Testis (tissue), 3 donors: Measurements from ENCODE around the gene ARSG. TPM values are rescaled to one million over a fixed set of nuclear protein-coding genes. Genes with fewer than 3 reads are reported as not detected.

Experiments used
- DNase-seq: peaks from one replicate; pipeline ENCODE4 v3.0.0-alpha.2; 2019
- H3K27ac ChIP-seq, 2 donors: fragments of 200-600 bp; sonication (generic); one replicate each; pipeline ENCODE4 v1.5.1; 2019
- H3K27me3 ChIP-seq: fragments of 200-600 bp; sonication (generic); one replicate; pipeline ENCODE4 v1.5.1; 2019
- H3K36me3 ChIP-seq: fragments of 200-600 bp; sonication (generic); one replicate; pipeline ENCODE4 v1.5.1; 2017; ENCODE audit warnings: low read depth; ENCODE audit errors: missing control alignments
- H3K4me1 ChIP-seq: fragments of 200-600 bp; sonication (generic); one replicate; pipeline ENCODE4 v1.5.1; 2019
- H3K4me3 ChIP-seq, 2 donors: fragments of 200-600 bp; sonication (generic); one replicate each; pipeline ENCODE4 v1.5.1; 2017 to 2019
- H3K9me3 ChIP-seq: fragments of 200-600 bp; sonication (generic); one replicate; pipeline ENCODE4 v1.5.1; 2017
- POLR2A ChIP-seq: fragments of 450-650 bp; IDR thresholded peaks from one replicate; pipeline ENCODE4 v1.6.1; 2017; ENCODE audit warnings: antibody characterized with exemption, mild to moderate bottlenecking, moderate library complexity
- WGBS, 2 donors: methylation state at CpG; one replicate each; pipeline ENCODE4 v1.1.5; 2018; 5-methylcytosine and 5-hydroxymethylcytosine counted together
- intact Hi-C: fragments of 100-400 bp; cut with DNase I; formaldehyde crosslinking; loops from one replicate; pipeline ENCODE4 v1.15.1; 2023; ENCODE audit warnings: low total_unique reads
- polyA plus RNA-seq: library from polyadenylated mRNA; stranded (reverse); fragments of 350-450 nt; fragmentation: Illumina TruSeq; extraction: RNeasy Lipid Tissue Mini Kit (QIAGEN cat#74804); gene quantifications from one replicate; pipeline ENCODE4 v1.2.3, GENCODE V29; 2014; ENCODE audit warnings: low read depth, low replicate concordance; ENCODE audit not compliant: insufficient read depth
- total RNA-seq, 2 donors: library from RNA; depleted of rRNA; stranded (reverse); fragments of >200 nt; gene quantifications; one replicate each; pipeline ENCODE4 v1.2.3, GENCODE V29; 2016
- TF ChIP-seq, protein P1 (sequence below), 3 experiments: fragments of 450-650 bp in 2 of 3; fragments of 200-600 bp in 1 of 3; sonication (generic) in 1 of 3; IDR thresholded peaks; one replicate each; pipeline ENCODE4 v1.5.1; 2016 to 2019; ENCODE audit warnings: antibody characterized with exemption in 3 of 3, mild to moderate bottlenecking in 2 of 3, moderate library complexity in 1 of 3

ARSG gene
- total and polyA plus RNA-seq, 3 donors from 2014 or later, result 7.4 to 16.9 (median 12.5) TPM

DNA sequence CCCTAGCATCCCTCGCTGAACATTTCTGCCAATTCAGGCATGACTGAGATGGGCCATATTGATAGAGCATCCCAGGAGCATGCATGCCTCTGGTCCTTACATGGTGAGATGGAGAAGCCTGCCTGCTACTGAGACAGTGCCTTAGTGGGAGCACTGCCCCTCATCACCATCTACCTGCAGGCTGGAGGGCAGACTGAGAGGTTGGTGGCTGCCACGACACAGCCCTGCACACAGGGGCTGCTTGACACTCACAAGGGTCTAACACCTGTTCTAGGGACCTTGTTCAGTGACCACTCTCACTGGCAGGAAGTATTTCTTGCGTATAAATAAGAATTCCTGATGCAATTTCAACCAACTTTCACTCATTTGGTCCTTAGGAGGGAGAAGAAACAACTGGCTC lies 132.0 kb downstream of the ARSG start:
- DNase-seq, result no peak
- H3K9me3 ChIP-seq, result no peaks in the 10 kb centered on the region
- H3K4me3 ChIP-seq, result no peak overlapping the region
- H3K4me1 ChIP-seq, result no peaks in the 10 kb centered on the region
- no peak overlapping the region for H3K27ac ChIP-seq
- intact Hi-C loops, result no loop called here
- TF ChIP-seq, protein P1, sequence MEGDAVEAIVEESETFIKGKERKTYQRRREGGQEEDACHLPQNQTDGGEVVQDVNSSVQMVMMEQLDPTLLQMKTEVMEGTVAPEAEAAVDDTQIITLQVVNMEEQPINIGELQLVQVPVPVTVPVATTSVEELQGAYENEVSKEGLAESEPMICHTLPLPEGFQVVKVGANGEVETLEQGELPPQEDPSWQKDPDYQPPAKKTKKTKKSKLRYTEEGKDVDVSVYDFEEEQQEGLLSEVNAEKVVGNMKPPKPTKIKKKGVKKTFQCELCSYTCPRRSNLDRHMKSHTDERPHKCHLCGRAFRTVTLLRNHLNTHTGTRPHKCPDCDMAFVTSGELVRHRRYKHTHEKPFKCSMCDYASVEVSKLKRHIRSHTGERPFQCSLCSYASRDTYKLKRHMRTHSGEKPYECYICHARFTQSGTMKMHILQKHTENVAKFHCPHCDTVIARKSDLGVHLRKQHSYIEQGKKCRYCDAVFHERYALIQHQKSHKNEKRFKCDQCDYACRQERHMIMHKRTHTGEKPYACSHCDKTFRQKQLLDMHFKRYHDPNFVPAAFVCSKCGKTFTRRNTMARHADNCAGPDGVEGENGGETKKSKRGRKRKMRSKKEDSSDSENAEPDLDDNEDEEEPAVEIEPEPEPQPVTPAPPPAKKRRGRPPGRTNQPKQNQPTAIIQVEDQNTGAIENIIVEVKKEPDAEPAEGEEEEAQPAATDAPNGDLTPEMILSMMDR (IDR thresholded peaks at IDR 0.05), result no peak
- no peak for TF ChIP-seq POLR2A
- H3K36me3 ChIP-seq, result no peaks in the 10 kb centered on the region
- H3K27me3 ChIP-seq, result no peaks in the 10 kb centered on the region
- 78 to 91% methylated on average over 1 to 3 of the region's 3 CpGs for WGBS, 2 donors

DNA sequence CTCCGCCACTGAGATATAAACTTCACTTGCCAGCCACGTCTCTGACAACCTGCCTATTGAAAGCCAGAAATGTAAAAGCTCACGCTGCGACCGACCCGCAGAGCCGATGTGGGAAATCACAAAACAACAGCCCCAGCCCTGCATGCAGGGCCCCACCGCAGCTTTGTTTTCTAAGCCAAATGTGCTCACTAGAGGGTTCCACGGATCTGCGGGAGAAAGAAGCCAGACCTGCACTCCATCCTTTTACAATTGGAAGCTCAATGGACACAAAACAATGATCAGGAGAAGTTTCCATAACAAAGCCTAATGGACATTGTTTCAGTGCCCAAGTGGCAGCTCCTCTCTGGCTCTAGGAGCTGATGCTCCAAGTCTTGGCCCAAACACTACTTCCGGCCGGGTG lies 132.9 kb downstream of the ARSG start:
- intact Hi-C loops, result no loop called here
- Histone ChIP-seq H3K9me3 (no peaks in the 10 kb centered on the region), H3K36me3 (no peaks in the 10 kb centered on the region), H3K27ac (no peak overlapping the region), H3K27me3 (no peaks in the 10 kb centered on the region), H3K4me1 (no peaks in the 10 kb centered on the region), H3K4me3 (no peak overlapping the region)
- no peak for TF ChIP-seq POLR2A
- TF ChIP-seq, protein P1 (IDR thresholded peaks at IDR 0.05), result no peak
- DNase-seq, result no peak
- 90 to 92% methylated on average over 12 of the region's 12 CpGs for WGBS, 2 donors

DNA sequence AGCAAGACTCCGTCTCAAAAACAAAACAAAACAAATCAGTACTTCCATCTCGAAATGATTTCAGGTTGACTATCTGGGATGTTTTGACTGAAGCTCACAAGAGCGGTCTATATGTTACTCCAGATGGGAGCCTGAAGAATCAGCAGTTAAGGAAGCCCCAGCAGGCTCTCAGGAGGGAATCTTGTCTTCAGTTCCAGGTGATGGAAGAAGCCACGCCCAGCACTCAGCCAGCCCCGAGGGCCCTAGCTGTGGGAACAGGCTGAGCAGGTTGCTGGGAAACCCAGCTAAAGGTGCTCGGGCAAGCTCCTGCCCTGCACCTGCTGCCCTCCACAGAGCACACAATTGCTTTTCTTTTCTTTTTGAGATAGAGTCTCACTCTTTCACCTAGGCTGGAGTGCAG lies 133.6 kb downstream of the ARSG start:
- Histone ChIP-seq H3K4me3 (no peak overlapping the region), H3K9me3 (no peaks in the 10 kb centered on the region), H3K4me1 (no peaks in the 10 kb centered on the region), H3K27me3 (no peaks in the 10 kb centered on the region), H3K36me3 (no peaks in the 10 kb centered on the region), H3K27ac (no peak overlapping the region)
- WGBS, 2 donors, result 88 to 90% methylated on average over 6 of the region's 6 CpGs
- DNase-seq, result no peak
- no peak for TF ChIP-seq POLR2A
- TF ChIP-seq, protein P1 (IDR thresholded peaks at IDR 0.05), result no peak
- intact Hi-C loops, result no loop called here

DNA sequence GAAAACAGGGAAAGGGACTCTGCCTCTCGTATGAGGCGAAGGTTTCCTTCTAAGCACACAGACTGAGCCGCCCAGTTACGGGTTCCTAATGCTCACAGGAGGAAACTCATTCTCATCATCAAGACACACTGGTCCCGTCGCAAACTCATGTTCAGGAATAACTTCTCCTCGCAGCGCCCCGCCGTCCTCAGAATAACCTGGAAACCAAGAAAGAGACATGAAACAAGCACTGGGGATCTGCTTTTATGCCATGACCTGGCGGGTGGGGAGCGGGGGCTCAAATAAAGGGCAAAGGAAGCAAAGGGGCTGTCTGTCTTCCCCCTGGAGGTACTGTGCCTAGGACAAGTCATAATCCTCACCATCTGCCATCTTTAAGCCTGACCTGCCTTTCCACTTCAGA lies 134.7 kb downstream of the ARSG start:
- no peak for TF ChIP-seq POLR2A
- TF ChIP-seq, protein P1 (IDR thresholded peaks at IDR 0.05), result no peak
- H3K27me3 ChIP-seq, result no peaks in the 10 kb centered on the region
- DNase-seq, result no peak
- no peak overlapping the region for H3K27ac ChIP-seq
- no peaks in the 10 kb centered on the region for H3K36me3 ChIP-seq
- H3K9me3 ChIP-seq, result no peaks in the 10 kb centered on the region
- no peaks in the 10 kb centered on the region for H3K4me1 ChIP-seq
- intact Hi-C loops, result no loop called here
- WGBS, 2 donors, result 93 to 95% methylated on average over 12 of the region's 12 CpGs
- no peak overlapping the region for H3K4me3 ChIP-seq

DNA sequence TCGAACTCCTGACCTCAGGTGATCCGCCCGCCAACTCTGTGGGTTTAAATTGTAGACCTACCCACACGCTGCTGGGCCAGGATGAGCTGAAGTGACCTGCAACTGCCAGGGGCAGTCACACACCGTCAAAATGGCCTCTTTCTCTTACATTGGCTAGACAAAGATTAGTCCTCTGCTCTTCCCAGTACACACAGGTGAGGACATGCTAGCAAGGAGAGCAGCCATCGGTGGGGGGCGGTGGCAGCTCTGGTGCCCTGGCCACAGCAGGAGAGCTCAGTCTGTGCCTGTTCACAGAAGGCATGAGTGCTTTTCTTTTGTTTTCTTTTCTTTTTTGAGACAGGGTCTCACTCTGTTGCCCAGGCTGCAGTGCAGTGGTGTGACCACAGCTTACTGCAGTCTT lies 136.3 kb downstream of the ARSG start:
- no peak for DNase-seq
- intact Hi-C loops, result no loop called here
- no peaks in the 10 kb centered on the region for H3K36me3 ChIP-seq
- no peak overlapping the region for H3K4me3 ChIP-seq
- TF ChIP-seq, protein P1 (IDR thresholded peaks at IDR 0.05), result no peak
- TF ChIP-seq POLR2A, result no peak
- no peaks in the 10 kb centered on the region for H3K27me3 ChIP-seq
- no peaks in the 10 kb centered on the region for H3K9me3 ChIP-seq
- 93 to 96% methylated on average over 7 of the region's 7 CpGs for WGBS, 2 donors
- no peaks in the 10 kb centered on the region for H3K4me1 ChIP-seq
- no peak overlapping the region for H3K27ac ChIP-seq
